BE2C (cell line): ENCODE data around the gene ZNF99.
"Not testable (repeated sequence)": the region's sequence is repeated elsewhere in the genome, so short reads cannot be mapped to it uniquely, and the experiment has no call there.

Source experiments
- DNase-seq: peaks from one replicate; pipeline ENCODE4 v3.0.0-alpha.2; 2020
- H3K27me3 ChIP-seq: fragments of 250-450 bp; sonication (Bioruptor Pico); 2 replicates; pipeline ENCODE4 v1.5.1; 2020; ENCODE audit warnings: mild to moderate bottlenecking
- H3K36me3 ChIP-seq: fragments of 250-450 bp; sonication (Bioruptor Pico); 2 replicates; pipeline ENCODE4 v1.5.1; 2020; ENCODE audit warnings: mild to moderate bottlenecking
- H3K4me1 ChIP-seq: fragments of 250-450 bp; sonication (Bioruptor Pico); 2 replicates; pipeline ENCODE4 v1.5.1; 2020
- H3K4me3 ChIP-seq: 2 replicates; pipeline ENCODE4 v1.5.1; 2011; ENCODE audit warnings: low read depth, low read length
- H3K9me3 ChIP-seq: fragments of 250-450 bp; sonication (Bioruptor Pico); 2 replicates; pipeline ENCODE4 v1.5.1; 2020
- CTCF ChIP-seq: IDR thresholded peaks from 2 replicates; pipeline ENCODE4 v1.5.1; 2012; ENCODE audit warnings: mild to moderate bottlenecking, low read depth, low read length

Gene ZNF99

DNA sequence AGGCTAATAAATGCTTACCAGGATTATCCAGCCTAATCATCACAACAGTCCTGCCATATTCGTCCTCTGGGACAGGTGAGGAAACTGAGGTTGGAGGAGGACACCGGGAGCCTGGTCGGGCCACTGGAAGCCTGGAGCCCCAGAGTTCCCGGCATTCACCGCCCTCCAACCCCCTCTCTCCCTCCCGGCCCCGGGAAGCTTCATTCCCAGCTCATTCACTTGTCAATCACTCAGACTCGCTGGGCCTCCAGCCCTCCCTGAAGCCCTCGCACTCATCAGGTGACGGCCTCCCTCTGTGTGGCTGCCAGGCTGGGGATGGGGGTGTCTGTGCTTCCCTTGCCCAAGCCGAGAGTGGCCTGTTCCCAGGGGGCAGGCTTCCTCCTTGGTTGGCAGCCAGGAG is 22.5 kb upstream of the ZNF99 start:
- no peaks in the 10 kb centered on the region; the same call in none of the 2 replicates for H3K9me3 ChIP-seq
- DNase-seq: no peak

DNA sequence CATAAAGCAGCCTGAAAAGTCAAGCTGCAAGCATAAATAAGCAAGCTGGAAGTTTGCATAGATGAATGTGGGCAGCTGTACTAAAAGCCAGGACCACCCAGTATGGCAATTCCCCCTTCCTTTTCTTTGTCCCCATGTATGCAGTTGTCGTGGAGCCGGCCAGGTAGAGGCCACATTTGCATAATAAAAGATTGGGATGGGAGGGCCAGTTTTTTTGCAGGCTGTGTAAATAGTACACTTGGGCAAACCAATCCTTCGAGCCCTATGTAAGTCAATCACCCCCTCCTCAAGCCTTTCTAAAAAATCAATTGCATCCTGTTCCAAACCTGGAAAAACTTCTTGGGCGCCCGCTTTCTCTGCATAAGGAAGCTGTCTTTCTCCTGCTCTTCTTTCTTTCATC is 13.1 kb upstream of the ZNF99 start:
- Histone ChIP-seq H3K9me3 (no peaks in the 10 kb centered on the region), H3K4me3 (no peak overlapping the region)

More for the DNA sequence above, 22.5 kb upstream of the ZNF99 start:
- Histone ChIP-seq H3K4me1 (no peaks in the 10 kb centered on the region), H3K4me3 (no peak overlapping the region), H3K36me3 (no peaks in the 10 kb centered on the region), H3K27me3 (no peaks in the 10 kb centered on the region)
- no peak for TF ChIP-seq CTCF

DNA sequence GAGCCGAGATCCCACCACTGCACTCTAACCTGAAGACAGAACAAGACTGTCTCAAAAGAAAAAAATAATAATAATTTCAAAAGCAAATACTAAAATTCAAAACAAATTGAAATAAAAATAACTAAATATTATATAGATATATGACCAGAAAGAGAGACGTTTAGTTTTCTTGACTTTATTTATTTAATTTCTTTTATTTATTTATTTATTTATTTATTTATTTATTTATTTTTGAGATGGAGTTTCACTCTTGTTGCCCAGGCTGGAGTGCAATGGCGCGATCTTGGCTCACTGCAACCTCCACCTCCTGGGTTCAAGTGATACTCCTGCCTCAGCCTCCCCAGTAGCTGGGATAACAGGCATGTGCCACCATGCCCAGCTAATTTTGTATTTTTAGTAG is 8.9 kb upstream of the ZNF99 start:
- H3K9me3 ChIP-seq, H3K27me3 ChIP-seq, H3K36me3 ChIP-seq, H3K4me1 ChIP-seq, DNase-seq, H3K4me3 ChIP-seq: not testable (repeated sequence)

More for the DNA sequence above, 13.1 kb upstream of the ZNF99 start:
- TF ChIP-seq CTCF: no peak
- Histone ChIP-seq H3K36me3 (no peaks in the 10 kb centered on the region), H3K27me3 (no peaks in the 10 kb centered on the region), H3K4me1 (no peaks in the 10 kb centered on the region)
- DNase-seq: no peak

DNA sequence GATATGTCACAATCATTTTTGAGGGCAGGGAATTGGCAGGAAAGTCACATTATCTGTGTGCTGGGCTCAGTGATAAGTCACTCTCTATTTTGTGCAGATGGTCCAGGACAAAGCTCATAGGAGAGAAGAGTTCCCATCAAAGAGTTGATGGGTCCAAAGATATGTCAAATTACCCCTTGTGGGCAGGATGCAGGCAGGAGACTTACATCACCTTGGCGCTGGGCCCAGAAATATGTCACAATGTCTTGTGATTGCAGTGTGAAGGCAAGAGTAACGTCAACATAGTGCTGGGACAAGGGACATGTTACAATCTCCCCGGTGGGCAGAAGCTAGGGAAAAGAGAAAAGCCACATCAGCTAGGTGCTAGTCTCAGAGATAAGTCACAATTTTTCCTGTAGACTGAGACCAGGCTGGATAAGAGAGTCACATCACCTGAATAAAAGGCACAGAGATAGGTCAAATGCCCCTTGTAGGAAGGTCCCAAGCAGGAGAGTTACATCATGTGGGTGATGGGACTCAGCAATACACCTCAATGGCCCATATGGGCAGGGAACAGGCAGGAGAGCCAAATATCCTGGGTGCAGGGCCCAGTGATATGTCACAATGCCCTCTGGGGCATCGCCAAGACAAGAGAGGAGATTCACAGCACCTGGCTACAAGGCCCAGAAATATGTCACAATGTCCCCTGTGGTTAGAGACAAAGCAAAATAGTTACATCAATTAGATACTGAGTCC is 47.9 kb downstream of the ZNF99 start:
- TF ChIP-seq CTCF: no peak
- H3K36me3 ChIP-seq: no peaks in the 10 kb centered on the region
- H3K4me3 ChIP-seq: no peak overlapping the region
- H3K9me3 ChIP-seq: no peaks in the 10 kb centered on the region; the same call in 1 of the 2 replicates
- DNase-seq: no peak
- no peaks in the 10 kb centered on the region for H3K27me3 ChIP-seq
- H3K4me1 ChIP-seq: no peaks in the 10 kb centered on the region

DNA sequence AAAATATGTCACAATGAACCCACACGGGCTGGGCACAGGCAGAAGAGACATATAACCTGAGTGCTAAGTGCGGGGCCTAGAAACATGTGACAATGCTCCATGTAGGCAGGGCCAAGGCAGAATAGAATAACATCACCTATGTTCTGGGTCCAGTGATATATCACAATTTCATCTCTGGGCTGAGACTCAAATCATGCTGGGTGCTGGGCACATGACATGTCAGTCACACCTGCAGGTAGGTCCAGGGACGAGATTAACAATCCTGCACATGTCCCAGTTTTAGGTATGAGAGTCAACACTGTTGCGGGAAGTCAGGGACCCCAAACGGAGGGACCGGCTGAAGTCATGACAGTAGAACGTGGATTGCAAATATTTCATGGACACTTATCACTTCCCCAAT is 50.3 kb downstream of the ZNF99 start:
- no peaks in the 10 kb centered on the region for H3K27me3 ChIP-seq
- H3K4me1 ChIP-seq: no peaks in the 10 kb centered on the region
- no peak for DNase-seq
- no peaks in the 10 kb centered on the region for H3K36me3 ChIP-seq
- H3K9me3 ChIP-seq: no peaks in the 10 kb centered on the region; the same call in 1 of the 2 replicates
- TF ChIP-seq CTCF: no peak
- no peak overlapping the region for H3K4me3 ChIP-seq

- not testable (repeated sequence) for H3K4me1 ChIP-seq, H3K36me3 ChIP-seq, H3K27me3 ChIP-seq, DNase-seq, H3K9me3 ChIP-seq, H3K4me3 ChIP-seq
These were observed 55.7 kb downstream of the ZNF99 start for GRCh38 chr19:22728214-22728613.

- not testable (repeated sequence) for H3K9me3 ChIP-seq, H3K4me1 ChIP-seq, DNase-seq, H3K27me3 ChIP-seq, H3K36me3 ChIP-seq, H3K4me3 ChIP-seq
These were observed 62.4 kb downstream of the ZNF99 start for GRCh38 chr19:22721533-22721932.

GRCh38 chr19:22708983-22709382 is 75.0 kb downstream of the ZNF99 start:
- no peaks in the 10 kb centered on the region for H3K9me3 ChIP-seq

DNA sequence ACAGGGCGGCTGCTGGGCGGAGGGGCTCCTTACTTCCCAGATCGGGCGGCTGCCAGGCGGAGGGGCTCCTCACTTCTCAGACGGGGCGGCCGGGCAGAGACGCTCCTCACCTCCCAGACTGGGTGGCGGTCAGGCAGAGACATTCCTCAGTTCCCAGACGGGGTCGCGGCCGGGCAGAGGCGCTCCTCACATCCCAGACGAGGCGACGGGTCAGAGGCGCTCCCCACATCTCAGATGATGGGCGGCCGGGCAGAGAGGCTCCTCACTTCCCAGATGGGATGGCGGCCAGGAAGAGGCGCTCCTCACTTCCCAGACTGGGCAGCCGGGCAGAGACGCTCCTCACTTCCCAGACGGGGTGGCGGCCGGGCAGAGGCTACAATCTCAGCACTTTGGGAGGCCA is 80.9 kb downstream of the ZNF99 start:
- H3K9me3 ChIP-seq, H3K27me3 ChIP-seq, H3K4me3 ChIP-seq, H3K36me3 ChIP-seq, DNase-seq, H3K4me1 ChIP-seq: not testable (repeated sequence)

More at GRCh38 chr19:22708983-22709382, 75.0 kb downstream of the ZNF99 start:
- Histone ChIP-seq H3K4me3 (no peak overlapping the region), H3K36me3 (no peaks in the 10 kb centered on the region), H3K27me3 (no peaks in the 10 kb centered on the region), H3K4me1 (no peaks in the 10 kb centered on the region)
- no peak for DNase-seq
- TF ChIP-seq CTCF: no peak

DNA sequence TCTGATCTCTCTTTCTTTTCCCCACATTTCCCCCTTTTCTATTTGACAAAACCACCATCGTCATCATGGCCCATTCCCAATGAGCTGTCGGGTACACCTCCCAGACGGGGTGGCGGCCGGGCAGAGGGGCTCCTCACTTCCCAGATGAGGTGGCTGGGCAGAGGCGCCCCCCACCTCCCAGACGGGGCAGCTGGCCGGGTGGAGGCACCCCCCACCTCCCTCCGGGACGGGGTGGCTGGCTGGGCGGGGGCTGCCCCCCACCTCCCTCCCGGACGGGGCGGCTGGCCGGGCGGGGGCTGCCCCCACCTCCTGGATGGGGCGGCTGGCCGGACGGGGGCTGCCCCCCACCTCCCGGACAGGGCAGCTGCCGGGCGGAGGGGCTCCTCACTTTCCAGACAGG is 81.3 kb downstream of the ZNF99 start:
- not testable (repeated sequence) for H3K9me3 ChIP-seq, H3K4me1 ChIP-seq, H3K36me3 ChIP-seq, DNase-seq, H3K4me3 ChIP-seq, H3K27me3 ChIP-seq
